PC-3 (cell line): ENCODE data around the gene DCAKD. TPM values are rescaled to one million over a fixed set of nuclear protein-coding genes. Genes with fewer than 3 reads are reported as not detected.

Experiments
- ATAC-seq: fragments of 200-7000 bp; cut with Tn5 transposase; 2 replicates; pipeline ENCODE4 v1.9.1; 2020; ENCODE audit warnings: mild to moderate bottlenecking, moderate library complexity
- BruUV-seq: library from RNA; stranded (reverse); fragments of 400-500 nt; replicated peaks from 2 replicates; lab custom pipeline; 2021; lab: Mats Ljungman, UMichigan
- CTCF ChIA-PET: fragments of 300-600 bp; sonication (Branson Sonifier 250); formaldehyde crosslinking; loops from one replicate; lab custom pipeline; 2022; ENCODE audit warnings: antibody characterized with exemption; lab: Charles Lee
- POLR2A ChIA-PET: fragments of 300-600 bp; sonication (Branson Sonifier 250); formaldehyde crosslinking; loops from one replicate; lab custom pipeline; 2022; ENCODE audit warnings: antibody characterized with exemption; ENCODE audit not compliant: unreplicated experiment; lab: Charles Lee
- DNase-seq: peaks from one replicate; pipeline ENCODE4 v3.0.0-alpha.2; 2015
- H2AFZ ChIP-seq: fragments of 300-600 bp; sonication (generic); 2 replicates; pipeline ENCODE4 v1.6.0; 2016; ENCODE audit warnings: antibody characterized with exemption, low read length
- H3F3A ChIP-seq: fragments of 300-600 bp; sonication (generic); one replicate; pipeline ENCODE4 v1.6.0; 2017; ENCODE audit warnings: antibody characterized with exemption, low read length, control low read depth, mild to moderate bottlenecking; ENCODE audit not compliant: unreplicated experiment
- H3K27ac ChIP-seq: fragments of 300-600 bp; sonication (generic); 2 replicates; pipeline ENCODE4 v1.5.1; 2016; ENCODE audit warnings: mild to moderate bottlenecking, low read length
- H3K27me3 ChIP-seq: fragments of 300-600 bp; sonication (generic); 2 replicates; pipeline ENCODE4 v1.6.1; 2016; ENCODE audit warnings: low read length, mixed read lengths
- H3K36me3 ChIP-seq: fragments of 300-600 bp; sonication (generic); 2 replicates; pipeline ENCODE4 v1.6.1; 2016; ENCODE audit warnings: low read depth, mixed run types, low read length, mixed read lengths
- H3K4me1 ChIP-seq: fragments of 300-600 bp; sonication (generic); 2 replicates; pipeline ENCODE4 v1.5.1; 2016; ENCODE audit warnings: low read length; ENCODE audit not compliant: insufficient read depth
- H3K4me2 ChIP-seq: fragments of 300-600 bp; sonication (generic); 2 replicates; pipeline ENCODE4 v1.6.0; 2016; ENCODE audit warnings: low read length
- H3K4me3 ChIP-seq: fragments of 300-600 bp; sonication (generic); 2 replicates; pipeline ENCODE4 v1.5.1; 2016; ENCODE audit warnings: mild to moderate bottlenecking, low read length, mixed read lengths
- H3K79me2 ChIP-seq: fragments of 300-600 bp; sonication (generic); 2 replicates; pipeline ENCODE4 v1.6.1; 2017; ENCODE audit warnings: low read length, mixed read lengths
- H3K9ac ChIP-seq: fragments of 300-600 bp; sonication (generic); 2 replicates; pipeline ENCODE4 v1.6.0; 2016; ENCODE audit warnings: mild to moderate bottlenecking, low read length
- H3K9me2 ChIP-seq: fragments of 300-600 bp; sonication (generic); replicated peaks from 2 replicates; pipeline ENCODE4 v1.6.1; 2016; ENCODE audit warnings: mixed run types, low read length, mixed read lengths
- H3K9me3 ChIP-seq: fragments of 300-600 bp; sonication (generic); 2 replicates; pipeline ENCODE4 v1.6.1; 2016; ENCODE audit warnings: low read length, mixed read lengths
- H4K20me1 ChIP-seq: fragments of 300-600 bp; sonication (generic); 2 replicates; pipeline ENCODE4 v1.6.1; 2016; ENCODE audit warnings: low read length, mixed read lengths
- CTCF ChIP-seq: fragments of 300-600 bp; sonication (generic); conservative IDR thresholded peaks from 2 replicates; pipeline ENCODE4 v1.5.1; 2017; ENCODE audit warnings: antibody characterized with exemption, low read depth, mild to moderate bottlenecking, low read length
- EZH2 ChIP-seq: fragments of 300-600 bp; sonication (generic); IDR thresholded peaks from one replicate; pipeline ENCODE4 v1.6.1; 2017; ENCODE audit warnings: antibody characterized with exemption, mild to moderate bottlenecking, low read length; ENCODE audit not compliant: unreplicated experiment
- EZH2phosphoT487 ChIP-seq: fragments of 300-600 bp; sonication (generic); IDR thresholded peaks from 2 replicates; pipeline ENCODE4 v1.6.1; 2018; ENCODE audit warnings: mild to moderate bottlenecking, antibody characterized with exemption, low read length, borderline replicate concordance
- intact Hi-C: fragments of 100-400 bp; cut with micrococcal nuclease; formaldehyde crosslinking; loops from 2 replicates; pipeline ENCODE4 v1.9.0; 2023
- total RNA-seq: library from RNA; depleted of rRNA; stranded (reverse); fragments of >200 nt; gene quantifications from 2 replicates; pipeline ENCODE4 v1.2.3, GENCODE V29; 2014

Gene DCAKD
- total RNA-seq, 1 experiment from 2014 or later = 56.2 TPM

DNA sequence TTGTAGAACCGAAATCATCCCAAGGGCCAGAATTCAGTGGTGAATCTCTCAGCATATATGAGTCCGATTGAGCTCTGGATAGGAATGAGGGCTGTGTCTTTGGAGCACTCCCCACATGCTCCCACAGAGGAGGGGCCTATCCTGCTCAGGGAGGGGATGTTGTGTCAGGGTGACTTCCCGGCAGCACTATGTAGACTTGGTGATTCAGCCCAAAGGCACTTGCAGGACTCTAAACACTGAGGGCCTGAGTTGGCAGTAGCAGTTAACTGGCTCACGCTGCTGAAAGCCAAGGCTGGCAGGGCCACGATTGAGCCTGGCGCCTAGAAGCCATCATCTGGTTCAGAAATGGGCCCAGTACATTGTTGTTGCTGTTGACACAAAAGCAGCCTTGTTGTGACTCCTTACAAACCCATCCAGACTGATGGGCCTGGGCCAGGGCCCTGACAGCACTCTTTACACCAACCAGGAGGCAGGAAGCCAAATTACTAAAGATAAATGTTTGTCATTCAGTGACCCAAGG, 41.5 kb upstream of the DCAKD start:
- ChIA-PET POLR2A (interaction anchor here (0.5 to 0.6 kb wide), 2 partner anchors 32 to 216 kb away, joined by 3 to 9 read pairs; partner anchors contain the start of gene NMT1), CTCF (interaction anchor here (0.7 to 1.2 kb wide), 3 partner anchors 42 to 220 kb away, joined by 3 to 13 read pairs (median 10); partner anchors contain the start of gene ACBD4)
- H3K36me3 ChIP-seq = peaks cover 69% of the 10 kb centered on the region
- DNase-seq = peak; percentile 98
- H3K27me3 ChIP-seq = no peaks in the 10 kb centered on the region
- peaks cover 8% of the 10 kb centered on the region; the same call in 1 of the 2 replicates for H3K79me2 ChIP-seq
- peak overlapping the region; percentile 6 for H3K9ac ChIP-seq
- H3K9me3 ChIP-seq = no peaks in the 10 kb centered on the region
- no peak overlapping the region for H3K4me3 ChIP-seq
- H4K20me1 ChIP-seq = no peaks in the 10 kb centered on the region
- no peak for TF ChIP-seq EZH2
- intact Hi-C loops = loop anchor here (1.0 to 5.0 kb wide), 4 partner anchors 32 to 74 kb away; partner anchors contain the start of genes DCAKD, NMT1 and PLCD3
- H3F3A ChIP-seq = peaks cover 16% of the 10 kb centered on the region
- no TSS peak for BruUV-seq
- H2AFZ ChIP-seq = no peak overlapping the region
- ATAC-seq = peak; percentile 100
- peaks cover 21% of the 10 kb centered on the region for H3K4me1 ChIP-seq
- peak overlapping the region; percentile 59 for H3K27ac ChIP-seq
- H3K9me2 ChIP-seq = no peaks in the 10 kb centered on the region
- H3K4me2 ChIP-seq = peak overlapping the region; percentile 30

DNA sequence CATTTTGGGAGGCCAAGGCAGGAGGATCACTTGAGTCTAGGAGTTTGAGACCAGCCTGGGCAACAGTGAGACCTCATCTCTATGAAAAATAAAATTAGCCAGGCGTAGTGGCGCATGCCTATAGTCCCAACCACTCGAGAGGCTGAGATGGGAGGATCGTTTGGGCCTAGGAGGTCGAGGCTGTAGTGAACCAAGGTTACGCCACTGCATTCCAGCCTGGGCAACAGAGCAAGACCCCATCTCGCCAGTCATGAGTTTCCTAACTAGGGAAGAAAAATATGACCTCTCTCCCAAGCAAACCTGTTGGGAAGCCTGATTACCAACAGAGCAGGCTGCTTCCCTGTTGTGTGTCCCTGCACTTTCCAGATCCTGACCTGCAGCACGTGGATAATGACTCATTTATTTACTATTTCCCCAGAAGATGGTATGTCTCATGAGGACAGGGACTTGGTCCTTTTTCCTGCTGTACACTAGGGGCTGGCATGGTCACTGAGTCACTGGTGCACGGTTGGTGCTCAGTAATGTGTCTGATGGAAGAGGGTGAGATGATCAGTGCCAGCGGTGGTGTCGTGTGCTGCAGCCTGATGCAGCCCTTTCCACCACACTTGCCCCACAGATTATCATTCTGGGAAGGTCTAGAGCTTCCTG, 40.5 kb upstream of the DCAKD start:
- no TSS peak for BruUV-seq
- Histone ChIP-seq H3K4me2 (no peak overlapping the region), H3F3A (peaks cover 16% of the 10 kb centered on the region), H3K27ac (peak overlapping the region; percentile 59), H4K20me1 (no peaks in the 10 kb centered on the region), H3K27me3 (no peaks in the 10 kb centered on the region), H3K9ac (no peak overlapping the region), H3K79me2 (peaks cover 8% of the 10 kb centered on the region; the same call in 1 of the 2 replicates), H3K4me3 (no peak overlapping the region), H3K9me3 (no peaks in the 10 kb centered on the region), H3K36me3 (peaks cover 69% of the 10 kb centered on the region), H2AFZ (no peak overlapping the region), H3K4me1 (peaks cover 21% of the 10 kb centered on the region), H3K9me2 (no peaks in the 10 kb centered on the region)
- DNase-seq (peak; percentile 53), ATAC-seq (peak; percentile 0; the same call in 1 of the 2 replicates)
- TF ChIP-seq EZH2 = no peak
- no peak for TF ChIP-seq CTCF
- TF ChIP-seq EZH2phosphoT487 = no peak
- intact Hi-C loops = loop anchor here (5.0 kb wide), 1 partner anchor 40 kb away; the partner anchor contains the start of gene DCAKD
- CTCF ChIA-PET = no interaction called here
- POLR2A ChIA-PET = no interaction called here

DNA sequence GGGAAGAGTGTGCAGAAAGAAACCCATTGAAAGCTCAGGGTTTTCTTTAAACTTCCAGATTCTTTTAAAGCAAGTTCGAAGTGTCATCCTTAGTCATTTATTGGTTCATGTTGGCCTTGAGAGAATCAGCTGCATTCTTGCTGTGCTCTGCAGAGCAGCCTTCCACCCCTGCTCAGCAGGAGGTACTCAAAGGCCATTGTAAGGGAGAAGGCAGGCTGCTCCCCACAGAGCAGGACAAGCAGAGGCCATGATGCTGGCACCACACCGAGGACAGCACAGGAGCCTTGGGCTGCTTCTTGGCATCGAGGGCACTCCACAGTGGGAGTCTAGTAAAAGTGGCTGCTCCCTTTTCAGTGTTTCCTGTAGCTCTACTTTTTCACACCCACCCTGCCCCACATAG, 39.3 kb upstream of the DCAKD start:
- Histone ChIP-seq H3K4me2 (no peak overlapping the region), H3K36me3 (peaks cover 65% of the 10 kb centered on the region)

More for the DNA sequence above, 39.3 kb upstream of the DCAKD start:
- ChIA-PET POLR2A (interaction anchor here (0.6 kb wide), 2 partner anchors 14 to 253 kb away, joined by 3 to 13 read pairs; no protein-coding TSS in a partner anchor), CTCF (no interaction called here)
- Histone ChIP-seq H3K4me3 (no peak overlapping the region), H2AFZ (no peak overlapping the region), H3K9me2 (no peaks in the 10 kb centered on the region), H3K4me1 (peaks cover 21% of the 10 kb centered on the region), H3K79me2 (peaks cover 8% of the 10 kb centered on the region; the same call in 1 of the 2 replicates), H3K9ac (no peak overlapping the region), H4K20me1 (no peaks in the 10 kb centered on the region), H3K27ac (no peak overlapping the region), H3K27me3 (no peaks in the 10 kb centered on the region), H3K9me3 (no peaks in the 10 kb centered on the region), H3F3A (peaks cover 21% of the 10 kb centered on the region)
- no TSS peak for BruUV-seq
- TF ChIP-seq EZH2 (no peak), EZH2phosphoT487 (no peak), CTCF (no peak)
- ATAC-seq = no peak
- intact Hi-C loops = loop anchor here (5.0 kb wide), 1 partner anchor 38 kb away; the partner anchor contains the start of gene DCAKD
- DNase-seq = no peak
